Right lobe of liver (tissue), 6 donors: Measurements from ENCODE around the gene STC2. TPM values are rescaled to one million over a fixed set of nuclear protein-coding genes. Genes with fewer than 3 reads are reported as not detected.
"Not testable (repeated sequence)": the region's sequence is repeated elsewhere in the genome, so short reads cannot be mapped to it uniquely, and the experiment has no call there.

Experiments
- ATAC-seq, 4 donors: fragments of 200-7000 bp; cut with Tn5 transposase; one replicate each; pipeline ENCODE4 v1.9.1; 2020; ENCODE audit warnings: mild to moderate bottlenecking in 4 of 4, moderate library complexity in 4 of 4
- DNase-seq, 3 donors: peaks; one replicate each; pipeline ENCODE4 v3.0.0-alpha.2; 2020
- H3K27ac ChIP-seq, 3 donors: fragments of 200-600 bp; one replicate each; pipeline ENCODE4 v1.8.0; 2022
- H3K27me3 ChIP-seq, 2 donors: fragments of 200-600 bp; one replicate each; pipeline ENCODE4 v1.8.0; 2022
- H3K36me3 ChIP-seq, 4 donors: fragments of 200-600 bp; sonication (generic) in 1 of 4; one replicate each; pipeline versions ENCODE4 v1.5.1 to v1.8.0; 2017 to 2022; ENCODE audit warnings: control low read depth in 1 of 4
- H3K4me1 ChIP-seq, 4 donors: fragments of 200-600 bp; sonication (generic) in 1 of 4; one replicate each; pipeline versions ENCODE4 v1.5.1 to v1.8.0; 2017 to 2022; ENCODE audit warnings: control low read depth in 1 of 4
- H3K4me3 ChIP-seq, 3 donors: fragments of 200-600 bp; one replicate each; pipeline ENCODE4 v1.8.0; 2022
- H3K9me3 ChIP-seq, 4 donors: fragments of 200-600 bp; sonication (generic) in 1 of 4; one replicate each; pipeline versions ENCODE4 v1.5.1 to v1.8.0; 2017 to 2022; ENCODE audit warnings: control low read depth in 1 of 4
- POLR2A ChIP-seq: fragments of 450-650 bp; IDR thresholded peaks from one replicate; pipeline ENCODE4 v1.6.1; 2017; ENCODE audit warnings: antibody characterized with exemption, mild to moderate bottlenecking
- WGBS: methylation state at CpG from one replicate; pipeline ENCODE4 v1.1.6; 2018; ENCODE audit warnings: low coverage, low lambda C conversion rate; ENCODE audit not compliant: insufficient coverage; ENCODE audit errors: missing lambda C conversion rate; 5-methylcytosine and 5-hydroxymethylcytosine counted together
- intact Hi-C, 2 donors: fragments of 100-400 bp; cut with DNase I; formaldehyde crosslinking; loops; one replicate each; pipeline versions ENCODE4 v1.11.2 to v1.14.1; 2022
- total RNA-seq, 6 experiments: library from RNA; depleted of rRNA in 2 of 6; stranded (reverse); fragments of >200 nt in 2 of 6; fragmentation: NEBNext Ultra II Directional in 3 of 6; extraction: Animal tissue kit (Norgen Biotek cat#: 25700) in 3 of 6; gene quantifications; one replicate each; pipeline versions ENCODE4 v1.1.0 to v1.2.4, GENCODE V29; 2016 to 2023
- TF ChIP-seq, protein P1 (sequence below), 4 donors: fragments of 200-600 bp in 3 of 4; fragments of 450-650 bp in 1 of 4; IDR thresholded peaks; one replicate each; pipeline versions ENCODE4 v1.5.1 to v1.8.0; 2016 to 2022; ENCODE audit warnings: antibody characterized with exemption in 4 of 4, mild to moderate bottlenecking in 2 of 4
- donor health status: DM: no; HTN: yes; CAD: no.
- donor health status: DM: no; HTN: no; CAD: no.
- donor health status: DM: no; HTN: no; CAD: no.
- donor health status: DM: no; HTN: yes; CAD: no.
- donor health status: DM: no; HTN: yes; CAD: no.

Gene STC2
- total RNA-seq, 6 experiments from 2014 or later = 0.20 to 18.8 (median 3.4) TPM; not detected in 2

DNA sequence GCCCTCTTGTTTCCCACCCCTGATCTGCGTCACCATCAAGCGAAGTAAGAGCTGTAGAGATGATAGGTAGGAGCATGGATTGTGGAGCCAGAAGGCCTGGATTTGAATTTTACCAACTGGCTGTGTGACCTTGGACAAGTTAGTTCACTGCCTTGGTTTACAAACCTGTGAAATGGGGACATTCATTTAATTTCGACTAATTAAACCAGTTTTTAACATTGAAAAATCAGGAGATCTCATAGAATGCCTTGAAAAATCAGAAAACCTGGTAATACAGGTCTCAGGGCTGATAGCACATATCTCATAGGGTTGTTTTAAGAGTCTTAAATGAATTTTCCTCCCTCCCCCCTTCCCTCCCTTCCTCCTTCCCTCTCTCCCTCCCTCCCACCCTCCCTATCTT, 38.8 kb downstream of the STC2 start:
- Histone ChIP-seq H3K27me3 (peaks cover 0 to 10% of the 10 kb centered on the region in 2 donors), H3K4me3 (no peak overlapping the region), H3K4me1 (no peaks in the 10 kb centered on the region), H3K27ac (no peak overlapping the region), H3K9me3 (no peaks in the 10 kb centered on the region), H3K36me3 (no peaks in the 10 kb centered on the region)
- TF ChIP-seq, protein P1, sequence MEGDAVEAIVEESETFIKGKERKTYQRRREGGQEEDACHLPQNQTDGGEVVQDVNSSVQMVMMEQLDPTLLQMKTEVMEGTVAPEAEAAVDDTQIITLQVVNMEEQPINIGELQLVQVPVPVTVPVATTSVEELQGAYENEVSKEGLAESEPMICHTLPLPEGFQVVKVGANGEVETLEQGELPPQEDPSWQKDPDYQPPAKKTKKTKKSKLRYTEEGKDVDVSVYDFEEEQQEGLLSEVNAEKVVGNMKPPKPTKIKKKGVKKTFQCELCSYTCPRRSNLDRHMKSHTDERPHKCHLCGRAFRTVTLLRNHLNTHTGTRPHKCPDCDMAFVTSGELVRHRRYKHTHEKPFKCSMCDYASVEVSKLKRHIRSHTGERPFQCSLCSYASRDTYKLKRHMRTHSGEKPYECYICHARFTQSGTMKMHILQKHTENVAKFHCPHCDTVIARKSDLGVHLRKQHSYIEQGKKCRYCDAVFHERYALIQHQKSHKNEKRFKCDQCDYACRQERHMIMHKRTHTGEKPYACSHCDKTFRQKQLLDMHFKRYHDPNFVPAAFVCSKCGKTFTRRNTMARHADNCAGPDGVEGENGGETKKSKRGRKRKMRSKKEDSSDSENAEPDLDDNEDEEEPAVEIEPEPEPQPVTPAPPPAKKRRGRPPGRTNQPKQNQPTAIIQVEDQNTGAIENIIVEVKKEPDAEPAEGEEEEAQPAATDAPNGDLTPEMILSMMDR (IDR thresholded peaks at IDR 0.05) = no peak
- TF ChIP-seq POLR2A = no peak
- WGBS = 57% methylated on average over 3 of the region's 3 CpGs
- DNase-seq = no peak
- intact Hi-C loops = loop anchor here in 1 of 2 donors (10.0 kb wide), 1 partner anchor 305 kb away; the partner anchor contains the start of gene ATP6V0E1
- ATAC-seq = no peak

GRCh38 chr5:173288632-173289031, 39.6 kb downstream of the STC2 start:
- Histone ChIP-seq H3K36me3 (no peaks in the 10 kb centered on the region), H3K4me1 (peaks cover 0 to 3% (median 0%) of the 10 kb centered on the region in 4 donors), H3K9me3 (no peaks in the 10 kb centered on the region), H3K27me3 (peaks cover 0 to 10% of the 10 kb centered on the region in 2 donors), H3K27ac (no peak overlapping the region), H3K4me3 (no peak overlapping the region)
- WGBS = 71% methylated on average over 2 of the region's 4 CpGs
- TF ChIP-seq, protein P1 (IDR thresholded peaks at IDR 0.05) = no peak
- TF ChIP-seq POLR2A = no peak
- ATAC-seq = no peak
- DNase-seq = no peak
- intact Hi-C loops = loop anchor here in 1 of 2 donors (10.0 kb wide), 1 partner anchor 304 kb away; the partner anchor contains the start of gene ATP6V0E1

GRCh38 chr5:173287086-173287485, 41.1 kb downstream of the STC2 start:
- TF ChIP-seq, protein P1 (IDR thresholded peaks at IDR 0.05) = no peak
- no peak for TF ChIP-seq POLR2A
- no peaks in the 10 kb centered on the region for H3K36me3 ChIP-seq
- no peak overlapping the region for H3K27ac ChIP-seq
- 37% methylated on average over 6 of the region's 7 CpGs for WGBS
- no peak for ATAC-seq
- no peaks in the 10 kb centered on the region for H3K9me3 ChIP-seq
- H3K4me1 ChIP-seq = peaks cover 0 to 5% (median 0%) of the 10 kb centered on the region in 4 donors
- no peak overlapping the region for H3K4me3 ChIP-seq
- peaks cover 3% of the 10 kb centered on the region in 2 donors for H3K27me3 ChIP-seq
- intact Hi-C loops = loop anchor here in 1 of 2 donors (10.0 kb wide), 1 partner anchor 302 kb away; the partner anchor contains the start of gene ATP6V0E1
- DNase-seq = no peak

DNA sequence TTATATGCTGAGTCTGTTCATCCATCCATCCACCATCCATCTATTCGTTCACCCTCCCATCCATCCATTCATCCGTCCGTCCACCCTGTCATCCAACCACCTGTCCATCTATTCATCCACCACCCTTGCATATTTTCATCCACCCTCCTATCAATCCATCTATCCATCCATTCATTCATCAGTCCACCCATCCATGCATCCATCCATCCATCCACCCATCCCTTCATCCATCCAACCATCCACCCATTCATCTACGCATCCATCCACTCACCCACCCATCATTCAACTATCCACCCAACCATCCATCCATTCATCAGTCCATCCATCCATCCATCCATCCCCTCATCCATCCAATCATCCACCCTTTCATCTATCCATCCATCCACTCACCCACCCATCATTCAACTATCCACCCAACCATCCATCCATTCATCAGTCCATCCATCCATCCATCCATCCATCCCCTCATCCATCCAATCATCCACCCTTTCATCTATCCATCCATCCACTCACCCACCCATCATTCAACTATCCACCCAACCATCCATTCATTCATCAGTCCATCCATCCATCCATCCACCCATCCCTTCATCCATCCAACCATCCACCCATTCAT, 43.8 kb downstream of the STC2 start:
- H3K27me3 ChIP-seq, H3K4me1 ChIP-seq, H3K27ac ChIP-seq, DNase-seq, H3K4me3 ChIP-seq, H3K36me3 ChIP-seq, H3K9me3 ChIP-seq, ATAC-seq: not testable (repeated sequence)
- intact Hi-C loops = loop anchor here in 1 of 2 donors (10.0 kb wide), 1 partner anchor 300 kb away; the partner anchor contains the start of gene ATP6V0E1
- WGBS = 65% methylated on average over 4 of the region's 4 CpGs
